NCI-H187 (cell line): ENCODE data around the gene UBE4A.
A peak's percentile ranks its signal among the peaks of the same experiment; 100 is the strongest.

Experiments
- DNase-seq, 2 experiments: peaks; one replicate each; lab custom pipeline; 2025; lab: John Stamatoyannopoulos, UW

The UBE4A gene

DNA sequence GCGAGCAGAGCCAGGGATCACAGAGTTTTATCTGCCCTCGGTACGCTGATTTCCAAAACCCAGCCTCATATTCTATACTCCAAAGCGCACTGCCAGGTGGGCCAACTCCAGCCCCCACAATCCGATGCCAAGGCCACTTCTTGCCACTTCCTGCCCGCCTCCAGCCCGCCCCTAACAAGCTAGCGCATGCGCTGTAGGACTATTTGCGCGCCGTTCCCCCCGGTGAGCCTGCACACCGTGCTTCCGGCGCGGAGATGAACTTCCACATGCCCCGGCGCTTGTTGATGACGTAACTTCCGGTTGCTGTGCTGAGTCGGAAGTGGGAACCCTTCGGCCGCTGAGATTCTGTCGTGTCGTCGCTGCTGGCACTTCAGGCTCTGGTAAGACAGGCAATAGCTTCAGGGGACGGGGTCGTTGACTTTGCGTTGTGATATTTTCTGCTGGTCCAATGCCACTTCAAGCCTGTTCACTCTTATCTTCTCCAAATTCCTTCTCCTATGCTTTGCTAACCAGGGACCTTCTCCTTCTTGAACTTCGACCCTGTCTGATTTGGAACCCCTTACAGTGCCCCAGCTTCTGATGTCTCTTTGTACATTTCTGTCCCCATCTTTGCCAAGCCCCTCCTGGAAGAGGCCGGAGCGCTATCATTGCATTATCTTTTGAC, at the start of gene UBE4A:
Gene UBE4A, plus strand, starts transcription at position 306 of the 664 bp plus-strand sequence. CDS start 5,481 bp downstream, outside the sequence.
- DNase-seq = peak; percentile 86 to 88

DNA sequence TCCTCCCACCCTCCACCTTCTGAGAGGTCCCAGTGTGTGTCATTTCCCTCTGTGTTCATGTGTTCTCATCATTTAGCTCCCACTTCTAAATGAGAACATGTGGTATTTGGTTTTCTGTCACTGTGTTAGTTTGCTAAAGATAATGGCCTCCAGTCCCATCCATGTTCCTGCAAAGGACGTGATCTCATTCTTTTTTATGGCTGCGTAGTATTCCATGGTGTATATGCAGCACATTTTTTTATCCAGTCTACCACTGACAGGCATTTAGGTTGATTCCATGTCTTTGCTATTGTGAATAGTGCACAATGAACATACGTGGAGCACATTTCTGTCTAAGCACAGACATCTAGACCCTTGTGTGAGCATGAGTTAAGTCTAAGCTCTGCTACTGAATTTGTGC, 49.1 kb upstream of the UBE4A start:
- DNase-seq = no peak

GRCh38 chr11:118310781-118311485, 48.5 kb upstream of the UBE4A start:
- DNase-seq = no peak

DNA sequence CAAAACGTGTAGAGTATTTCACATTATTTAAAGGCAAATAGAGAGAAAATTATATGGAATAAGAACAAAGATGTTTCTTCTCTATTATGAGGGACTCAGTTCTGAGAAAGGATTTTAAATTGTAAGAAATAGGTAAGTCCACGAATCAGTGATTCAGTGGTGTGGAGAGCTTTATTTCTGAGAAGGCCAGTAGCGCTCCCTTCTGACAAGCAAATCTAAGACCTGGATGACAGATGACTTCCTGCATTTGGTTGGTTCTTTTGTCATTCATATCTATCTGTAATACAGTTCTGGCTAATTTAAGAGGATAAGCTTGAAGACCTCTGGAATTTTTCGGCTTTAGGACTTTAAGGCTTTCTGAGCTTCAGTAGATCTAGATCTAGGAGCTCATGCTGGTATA, 47.9 kb upstream of the UBE4A start:
- no peak for DNase-seq

DNA sequence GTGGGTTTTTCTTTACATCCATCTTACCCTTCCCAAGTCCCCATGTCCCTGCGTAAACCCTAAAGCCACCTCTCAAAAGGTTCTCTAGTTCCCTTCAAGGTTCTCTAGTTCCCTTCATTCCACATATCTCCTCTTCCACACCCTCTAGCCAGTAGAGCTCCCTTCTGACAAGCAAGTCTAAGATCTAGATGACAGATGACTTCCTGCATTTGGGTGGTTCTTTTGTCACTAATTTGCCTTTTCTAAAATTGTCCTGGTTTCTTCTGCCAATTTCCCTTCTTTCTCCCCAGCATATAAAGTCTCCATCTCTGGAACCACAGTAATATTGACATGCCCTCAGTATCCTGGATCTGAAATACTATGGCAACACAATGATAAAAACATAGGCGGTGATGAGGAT, 47.1 kb upstream of the UBE4A start:
- no peak for DNase-seq

GRCh38 chr11:118313242-118313641, 46.2 kb upstream of the UBE4A start:
- no peak for DNase-seq

- DNase-seq = no peak
Measured at GRCh38 chr11:118314988-118315411, 44.4 kb upstream of the UBE4A start.

DNA sequence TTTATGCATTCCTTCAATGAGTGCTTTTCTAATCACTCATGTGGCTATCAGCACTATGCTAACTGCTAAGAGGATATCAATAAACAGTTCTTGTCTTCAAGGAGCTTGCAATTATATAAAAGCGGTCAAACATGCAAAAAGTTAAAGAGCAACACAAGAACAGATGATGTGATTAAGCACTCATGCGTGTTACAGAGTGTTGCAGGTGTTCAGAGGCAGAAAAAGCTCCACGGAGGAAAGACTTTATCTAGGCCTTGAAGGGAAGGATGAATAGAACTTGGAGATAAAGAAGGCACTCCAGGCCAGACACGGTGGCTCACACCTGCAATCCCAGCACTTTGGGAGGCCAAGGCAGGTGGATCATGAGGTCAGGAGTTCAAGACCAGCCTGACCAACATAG, 41.3 kb upstream of the UBE4A start:
- DNase-seq = no peak

DNA sequence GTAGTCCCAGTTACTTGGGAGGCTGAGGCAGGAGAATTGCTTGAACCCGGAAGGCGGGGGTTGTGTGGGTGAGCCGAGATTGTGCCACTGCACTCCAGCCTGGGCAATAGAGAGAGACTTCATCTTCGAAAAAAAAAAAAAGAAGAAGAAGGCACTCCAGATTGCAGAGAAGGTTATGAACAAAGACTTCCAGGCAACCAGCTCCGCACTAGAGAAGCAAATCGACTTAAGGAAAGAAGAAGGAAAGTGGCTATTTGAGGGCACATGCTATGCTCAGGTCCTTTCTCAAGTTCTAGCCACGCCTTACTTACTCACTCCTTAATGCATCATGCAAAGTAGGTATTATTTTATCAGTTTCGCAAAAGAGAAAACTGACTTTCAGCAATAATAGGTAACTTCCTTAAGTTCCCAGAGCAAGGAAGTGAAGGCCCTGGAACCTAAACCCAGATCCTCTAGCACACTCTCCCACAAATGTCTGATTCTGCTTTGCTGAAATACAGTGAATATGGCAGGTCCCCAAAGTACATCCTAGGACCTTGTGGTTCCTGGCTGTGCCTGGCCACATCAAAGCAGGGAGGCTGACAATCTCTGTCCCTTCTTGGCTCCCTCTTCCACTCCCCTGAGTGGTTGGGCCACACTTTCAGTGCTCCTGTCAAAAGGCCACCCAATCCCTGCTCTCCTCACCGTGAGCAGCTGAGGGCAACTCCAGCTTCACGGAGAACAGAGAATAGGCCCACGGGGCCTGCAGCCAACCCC, 40.6 kb upstream of the UBE4A start:
- DNase-seq = no peak

- no peak for DNase-seq
Measured at GRCh38 chr11:118319337-118319707, 40.1 kb upstream of the UBE4A start.

DNA sequence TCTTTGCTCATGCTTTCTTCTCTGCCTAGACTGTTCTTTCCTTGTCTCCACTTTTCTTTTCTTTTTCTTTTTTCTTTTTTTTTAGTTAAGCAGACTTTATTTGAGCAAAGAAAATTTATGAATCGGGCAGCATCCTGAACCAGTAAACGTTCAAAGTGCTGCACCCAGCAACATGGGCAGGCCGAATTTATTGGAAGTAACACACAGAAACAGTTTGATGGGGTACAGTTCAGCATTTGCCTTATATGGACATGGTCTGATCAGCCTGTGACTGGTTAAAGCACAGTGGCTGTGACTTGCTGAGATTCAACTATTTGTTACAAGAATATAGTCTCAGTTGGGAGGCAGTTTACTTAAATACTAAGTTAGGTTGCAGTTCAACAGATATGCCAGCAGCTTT, 38.9 kb upstream of the UBE4A start:
- DNase-seq = no peak

DNA sequence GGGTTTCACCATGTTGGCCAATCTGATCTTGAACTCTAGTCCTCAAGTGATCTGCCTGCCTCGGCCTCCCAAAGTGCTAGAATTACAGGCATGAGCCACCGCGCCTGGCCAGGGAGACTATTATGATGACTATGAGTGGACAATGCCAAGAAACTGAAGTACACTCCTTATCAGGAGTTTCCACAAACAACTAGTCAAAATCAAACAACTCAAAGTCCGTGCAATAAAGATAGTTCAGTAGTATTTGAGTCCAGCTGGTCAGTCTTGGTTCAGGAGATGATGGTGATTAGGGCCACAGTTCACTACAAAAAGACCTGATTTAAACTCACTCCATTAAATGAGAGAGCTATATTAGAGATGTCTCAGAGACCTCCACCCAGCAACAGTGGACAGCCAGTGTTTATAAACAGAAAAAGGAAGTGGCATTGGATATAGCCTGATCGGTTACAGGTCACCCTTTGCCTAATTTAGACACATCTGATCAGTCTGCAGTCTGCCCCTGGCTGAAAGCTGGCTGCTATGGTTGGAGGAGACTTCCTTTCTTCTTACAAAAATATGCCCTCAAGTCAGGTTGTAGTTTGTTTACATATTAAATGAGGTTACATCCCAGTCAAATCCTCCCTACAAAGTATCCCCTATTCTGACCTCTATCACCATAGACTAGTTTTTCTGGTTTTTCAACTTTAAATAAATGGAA, 37.9 kb upstream of the UBE4A start:
- DNase-seq = no peak

DNA sequence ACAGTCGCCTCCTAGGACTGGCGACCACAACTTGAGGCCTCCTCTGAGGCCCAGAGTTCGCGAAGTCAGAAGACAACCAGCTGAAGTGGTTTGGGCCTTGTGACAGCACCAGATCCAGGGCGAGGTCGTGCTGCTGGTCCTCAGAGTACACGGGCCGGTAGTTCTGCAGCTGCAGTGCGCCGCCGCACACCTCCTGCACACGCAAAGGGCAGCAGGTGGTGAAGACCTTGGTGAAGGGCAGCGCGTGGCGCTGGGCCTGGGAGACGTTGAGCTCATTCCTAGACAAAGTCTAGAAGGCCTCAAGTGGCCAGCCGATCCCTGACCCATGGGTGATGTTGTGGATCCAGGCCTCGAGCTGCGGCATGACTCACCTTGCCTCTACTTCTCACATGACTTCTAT, 36.7 kb upstream of the UBE4A start:
- DNase-seq = no peak

DNA sequence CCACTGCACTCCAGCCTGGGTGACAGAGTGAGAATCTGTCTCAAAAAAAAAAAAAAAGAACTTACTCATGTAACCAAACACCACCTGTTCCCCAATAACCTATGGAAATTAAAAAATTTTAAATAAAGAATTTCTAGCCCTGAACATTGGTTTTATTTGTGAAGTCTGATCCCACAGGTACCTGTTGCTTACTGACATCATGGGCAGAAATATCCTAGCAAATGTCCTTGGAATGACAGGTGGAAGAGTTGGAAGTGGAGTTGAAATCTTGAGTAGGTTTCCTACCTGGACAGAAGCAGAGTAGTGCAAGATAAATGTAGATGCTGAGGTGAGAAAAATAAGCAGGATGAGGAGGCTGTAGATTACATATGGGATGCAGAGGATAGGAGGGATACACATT, 34.1 kb upstream of the UBE4A start:
- no peak for DNase-seq

GRCh38 chr11:118328745-118329144, 30.7 kb upstream of the UBE4A start:
- DNase-seq = no peak

GRCh38 chr11:118334745-118335144, 24.7 kb upstream of the UBE4A start:
- DNase-seq = no peak

DNA sequence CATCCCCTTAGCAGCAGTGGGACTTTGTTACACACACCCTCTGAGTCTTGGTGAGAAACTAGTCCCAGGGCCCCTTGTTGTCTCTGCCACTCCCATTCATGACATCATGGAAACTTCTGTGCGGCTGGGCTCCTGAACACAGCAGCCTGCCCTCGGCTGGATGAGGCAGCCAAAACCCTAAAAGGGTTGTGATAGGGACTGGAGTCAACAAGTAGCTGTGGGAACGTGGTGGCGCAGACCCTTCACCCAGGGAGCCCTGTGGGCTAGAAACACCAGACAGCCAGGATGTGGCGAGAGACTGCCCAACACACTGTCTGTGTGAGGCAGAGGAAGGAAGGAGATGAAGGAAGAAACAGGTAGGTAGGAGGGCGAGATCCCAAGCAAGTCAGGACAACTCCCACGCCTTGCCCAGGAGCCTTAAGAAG, 20.8 kb upstream of the UBE4A start:
- no peak for DNase-seq

- no peak for DNase-seq
Measured at GRCh38 chr11:118339281-118339961, 20.0 kb upstream of the UBE4A start.

DNA sequence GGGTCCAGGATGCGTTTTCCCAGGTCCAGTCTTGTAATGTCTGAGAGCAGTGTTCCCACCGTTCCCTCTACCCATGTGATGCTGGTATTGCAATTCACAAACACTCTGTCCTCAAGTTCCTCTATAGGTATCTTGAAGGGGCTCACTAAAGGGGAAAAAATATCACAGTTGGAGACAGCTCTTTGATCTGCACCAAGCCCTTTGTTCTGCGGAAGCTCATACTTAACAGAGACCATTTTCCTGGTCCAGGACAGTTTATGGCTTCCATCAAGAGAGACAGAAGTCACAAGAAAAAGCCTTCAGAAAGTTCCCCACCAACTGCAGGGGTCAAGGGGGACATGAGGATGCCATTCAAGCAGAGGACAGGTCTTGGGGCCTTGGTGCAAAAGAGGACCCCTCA, 19.0 kb upstream of the UBE4A start:
- DNase-seq = no peak

DNA sequence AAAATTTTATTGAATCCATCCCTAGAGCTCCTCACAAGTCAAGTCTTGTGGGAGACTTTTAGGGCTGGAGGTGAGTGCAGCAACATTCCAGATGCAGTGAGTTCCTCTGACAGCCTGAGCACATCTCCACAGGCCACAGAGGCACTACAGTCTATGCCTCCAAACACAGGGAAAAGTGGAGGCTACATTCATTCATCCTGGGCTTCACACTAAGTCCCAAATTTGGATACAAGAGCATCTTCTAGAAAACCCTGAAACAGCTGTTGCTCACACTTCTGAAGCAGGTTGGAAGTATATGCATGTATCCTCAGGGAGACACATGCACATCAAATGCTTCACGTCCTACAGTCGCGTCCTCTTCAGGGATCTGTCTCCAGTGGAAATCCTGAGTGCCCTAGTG, 18.1 kb upstream of the UBE4A start:
- no peak for DNase-seq

- no peak for DNase-seq
Measured at GRCh38 chr11:118341815-118342489, 17.4 kb upstream of the UBE4A start.
